ENCODE measurements around the gene FANCC. TPM values are rescaled to one million over a fixed set of nuclear protein-coding genes. Genes with fewer than 3 reads are reported as not detected.
A peak's percentile ranks its signal among the peaks of the same experiment; 100 is the strongest.

Gene FANCC
- total and polyA plus RNA-seq, 9 donors, result 9.8 to 16.4 (median 15.0) TPM

- no CpG with 5 or more reads among the region's 4 CpGs for WGBS (ENCODE audit: insufficient coverage)
- Histone ChIP-seq H3K36me3 (ENCODE audit: control insufficient read depth, insufficient read depth, low read length) (peaks cover 2% of the 10 kb centered on the region), H3K4me3 (ENCODE audit: low read length) (no peak overlapping the region), H3K4me1 (ENCODE audit: control insufficient read depth, insufficient read depth, low read length) (peaks cover 8% of the 10 kb centered on the region), H3K27ac (ENCODE audit: low read length) (no peak overlapping the region), H3K9me3 (replicated peaks; ENCODE audit: control insufficient read depth, low read depth, low read length) (no peaks in the 10 kb centered on the region), H3K27me3 (ENCODE audit: control insufficient read depth, insufficient read depth, low read length) (no peaks in the 10 kb centered on the region)
- DNase-seq, result no peak
Measured at GRCh38 chr9:95128177-95128524, 189.4 kb downstream of the FANCC start.

GRCh38 chr9:95127249-95128176, 190.0 kb downstream of the FANCC start:
- Histone ChIP-seq H3K4me3 (ENCODE audit: low read length) (peak overlapping the region; percentile 42), H3K27me3 (ENCODE audit: control insufficient read depth, insufficient read depth, low read length) (no peaks in the 10 kb centered on the region), H3K4me1 (ENCODE audit: control insufficient read depth, insufficient read depth, low read length) (peaks cover 8% of the 10 kb centered on the region), H3K27ac (ENCODE audit: low read length) (no peak overlapping the region), H3K36me3 (ENCODE audit: control insufficient read depth, insufficient read depth, low read length) (peaks cover 4% of the 10 kb centered on the region), H3K9me3 (replicated peaks; ENCODE audit: control insufficient read depth, low read depth, low read length) (no peaks in the 10 kb centered on the region)
- peak; percentile 91 for DNase-seq
- WGBS (ENCODE audit: insufficient coverage), result 15% methylated on average over 27 of the region's 35 CpGs

DNA sequence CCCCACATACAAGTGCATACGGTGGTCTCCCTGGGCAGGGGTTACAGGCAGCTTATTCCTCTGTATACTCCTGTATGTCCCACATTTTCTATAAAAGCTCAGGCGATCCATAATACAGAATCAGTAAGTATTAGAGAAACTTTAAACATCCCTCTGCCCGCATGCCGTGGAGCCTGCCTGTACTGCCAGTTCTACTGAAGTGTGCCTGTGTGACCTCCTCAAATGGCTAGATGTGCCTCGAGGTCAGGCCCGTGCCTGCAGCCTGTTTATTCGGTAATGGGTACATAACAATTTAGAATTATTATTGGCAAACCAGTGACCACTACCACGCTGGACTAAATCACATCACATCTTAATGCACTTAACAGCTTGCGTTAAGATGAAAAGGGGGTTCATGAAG, 190.8 kb downstream of the FANCC start:
- no peaks in the 10 kb centered on the region for H3K27me3 ChIP-seq (ENCODE audit: control insufficient read depth, insufficient read depth, low read length)
- no peaks in the 10 kb centered on the region for H3K9me3 ChIP-seq (replicated peaks; ENCODE audit: control insufficient read depth, low read depth, low read length)
- peaks cover 8% of the 10 kb centered on the region for H3K4me1 ChIP-seq (ENCODE audit: control insufficient read depth, insufficient read depth, low read length)
- no peak for DNase-seq
- no peak overlapping the region for H3K27ac ChIP-seq (ENCODE audit: low read length)
- WGBS (ENCODE audit: insufficient coverage), result 87% methylated on average over 3 of the region's 9 CpGs
- H3K4me3 ChIP-seq (ENCODE audit: low read length), result no peak overlapping the region
- H3K36me3 ChIP-seq (ENCODE audit: control insufficient read depth, insufficient read depth, low read length), result peaks cover 2% of the 10 kb centered on the region

DNA sequence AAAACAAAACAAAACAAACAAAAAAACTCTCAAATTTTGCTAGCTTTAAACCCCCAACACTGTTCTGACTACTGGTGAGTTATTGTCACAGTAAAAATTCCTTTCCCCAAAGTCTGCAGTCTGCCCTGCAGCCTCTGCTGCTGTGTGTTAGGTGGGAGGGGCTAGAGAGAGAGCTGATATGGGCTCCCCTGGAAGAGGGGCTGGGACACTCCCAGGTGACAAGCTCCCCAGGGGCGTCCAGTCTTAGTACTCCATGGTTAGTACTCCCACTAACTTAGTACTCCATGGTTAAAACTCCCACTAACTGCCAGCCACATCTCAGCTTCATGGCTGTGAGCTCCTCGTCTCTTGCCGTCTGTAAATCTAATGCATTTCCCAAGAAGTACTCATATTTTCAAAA, 191.9 kb downstream of the FANCC start:
- 100% methylated on average over 1 of the region's 3 CpGs for WGBS (ENCODE audit: insufficient coverage)
- no peaks in the 10 kb centered on the region for H3K27me3 ChIP-seq (ENCODE audit: control insufficient read depth, insufficient read depth, low read length)

GRCh38 chr9:95124582-95125367, 192.7 kb downstream of the FANCC start:
- Histone ChIP-seq H3K27ac (ENCODE audit: low read length) (no peak overlapping the region), H3K9me3 (replicated peaks; ENCODE audit: control insufficient read depth, low read depth, low read length) (no peaks in the 10 kb centered on the region), H3K27me3 (ENCODE audit: control insufficient read depth, insufficient read depth, low read length) (no peaks in the 10 kb centered on the region), H3K36me3 (ENCODE audit: control insufficient read depth, insufficient read depth, low read length) (peaks cover 4% of the 10 kb centered on the region), H3K4me3 (ENCODE audit: low read length) (no peak overlapping the region), H3K4me1 (ENCODE audit: control insufficient read depth, insufficient read depth, low read length) (peaks cover 6% of the 10 kb centered on the region)
- 33% methylated on average over 2 of the region's 9 CpGs for WGBS (ENCODE audit: insufficient coverage)
- DNase-seq, result no peak

More for the DNA sequence above, 191.9 kb downstream of the FANCC start:
- Histone ChIP-seq H3K4me1 (ENCODE audit: control insufficient read depth, insufficient read depth, low read length) (peaks cover 6% of the 10 kb centered on the region), H3K27ac (ENCODE audit: low read length) (no peak overlapping the region), H3K36me3 (ENCODE audit: control insufficient read depth, insufficient read depth, low read length) (peaks cover 4% of the 10 kb centered on the region), H3K4me3 (ENCODE audit: low read length) (no peak overlapping the region), H3K9me3 (replicated peaks; ENCODE audit: control insufficient read depth, low read depth, low read length) (no peaks in the 10 kb centered on the region)
- DNase-seq, result no peak

DNA sequence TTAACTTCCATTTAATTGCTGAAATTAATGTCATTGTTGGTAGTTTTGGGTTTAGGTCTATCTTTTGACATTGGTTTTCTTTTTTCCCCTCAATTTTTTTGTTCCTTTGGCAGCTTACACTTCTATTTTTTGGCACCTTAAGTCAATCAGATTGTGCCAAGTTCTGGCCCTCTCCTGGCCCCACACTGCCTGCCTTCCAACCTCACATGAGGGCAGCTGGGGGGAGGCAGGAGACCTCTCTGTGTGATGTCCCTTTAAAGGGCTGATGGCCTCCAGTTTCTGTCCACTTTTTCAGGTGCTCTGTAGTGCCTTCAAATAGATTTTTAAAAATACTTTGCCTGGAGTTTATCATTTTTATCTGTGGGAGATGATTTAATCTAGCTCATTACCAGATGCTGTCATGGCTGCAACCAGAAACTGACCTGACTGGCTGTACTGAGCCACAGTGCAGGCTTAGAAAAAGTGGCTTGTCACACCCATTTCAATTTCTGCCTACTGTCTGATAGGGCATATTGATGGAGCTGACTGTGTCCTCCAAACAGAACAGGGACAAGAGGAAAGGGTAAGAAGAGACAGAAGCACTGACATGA, 196.6 kb downstream of the FANCC start:
- Histone ChIP-seq H3K4me3 (ENCODE audit: low read length) (no peak overlapping the region), H3K36me3 (ENCODE audit: control insufficient read depth, insufficient read depth, low read length) (peaks cover 7% of the 10 kb centered on the region), H3K27me3 (ENCODE audit: control insufficient read depth, insufficient read depth, low read length) (no peaks in the 10 kb centered on the region), H3K27ac (ENCODE audit: low read length) (no peak overlapping the region), H3K4me1 (ENCODE audit: control insufficient read depth, insufficient read depth, low read length) (peaks cover 3% of the 10 kb centered on the region), H3K9me3 (replicated peaks; ENCODE audit: control insufficient read depth, low read depth, low read length) (no peaks in the 10 kb centered on the region)
- no peak for DNase-seq

- Histone ChIP-seq H3K4me3 (ENCODE audit: low read length) (no peak overlapping the region), H3K27me3 (ENCODE audit: control insufficient read depth, insufficient read depth, low read length) (no peaks in the 10 kb centered on the region), H3K4me1 (ENCODE audit: control insufficient read depth, insufficient read depth, low read length) (peaks cover 3% of the 10 kb centered on the region), H3K27ac (ENCODE audit: low read length) (no peak overlapping the region), H3K9me3 (replicated peaks; ENCODE audit: control insufficient read depth, low read depth, low read length) (no peaks in the 10 kb centered on the region), H3K36me3 (ENCODE audit: control insufficient read depth, insufficient read depth, low read length) (peaks cover 14% of the 10 kb centered on the region)
- DNase-seq, result no peak
- WGBS (ENCODE audit: insufficient coverage), result 52% methylated on average over 2 of the region's 4 CpGs
Measured at GRCh38 chr9:95118596-95118995, 198.9 kb downstream of the FANCC start.

DNA sequence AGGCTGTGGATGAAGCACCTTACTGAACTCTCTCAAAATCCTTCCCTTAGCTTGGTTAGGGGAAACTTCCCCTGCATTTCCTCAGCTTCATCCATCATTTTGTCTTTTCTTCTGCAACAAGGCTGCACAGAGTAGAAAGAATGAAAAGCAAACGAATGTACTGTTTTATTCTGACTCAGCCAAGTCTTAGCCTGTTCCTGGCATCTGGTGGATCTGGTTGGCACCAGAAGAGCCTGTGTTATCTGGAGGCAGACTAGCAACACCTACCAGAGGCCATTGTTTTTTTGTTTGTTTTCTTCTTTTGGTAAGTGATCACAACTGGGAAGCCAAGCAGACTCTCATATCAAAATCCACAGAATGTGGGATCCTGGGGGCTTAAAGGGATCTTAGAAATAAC, 200.7 kb downstream of the FANCC start:
- DNase-seq, result no peak
- Histone ChIP-seq H3K27ac (ENCODE audit: low read length) (no peak overlapping the region), H3K4me3 (ENCODE audit: low read length) (no peak overlapping the region), H3K4me1 (ENCODE audit: control insufficient read depth, insufficient read depth, low read length) (peaks cover 3% of the 10 kb centered on the region), H3K9me3 (replicated peaks; ENCODE audit: control insufficient read depth, low read depth, low read length) (no peaks in the 10 kb centered on the region), H3K27me3 (ENCODE audit: control insufficient read depth, insufficient read depth, low read length) (no peaks in the 10 kb centered on the region), H3K36me3 (ENCODE audit: control insufficient read depth, insufficient read depth, low read length) (peaks cover 25% of the 10 kb centered on the region)
- WGBS (ENCODE audit: insufficient coverage), result no CpG with 5 or more reads among the region's 1 CpG

- Histone ChIP-seq H3K27ac (ENCODE audit: low read length) (no peak overlapping the region), H3K36me3 (ENCODE audit: control insufficient read depth, insufficient read depth, low read length) (peaks cover 31% of the 10 kb centered on the region), H3K4me1 (ENCODE audit: control insufficient read depth, insufficient read depth, low read length) (peaks cover 3% of the 10 kb centered on the region), H3K9me3 (replicated peaks; ENCODE audit: control insufficient read depth, low read depth, low read length) (no peaks in the 10 kb centered on the region), H3K27me3 (ENCODE audit: control insufficient read depth, insufficient read depth, low read length) (no peaks in the 10 kb centered on the region), H3K4me3 (ENCODE audit: low read length) (no peak overlapping the region)
- WGBS (ENCODE audit: insufficient coverage), result 91% methylated on average over 5 of the region's 11 CpGs
- DNase-seq, result no peak
Measured at GRCh38 chr9:95116002-95116807, 201.3 kb downstream of the FANCC start.
